DND-41 (cell line): Measurements from ENCODE around the gene NUDT4.
"Not testable (repeated sequence)": the region's sequence is repeated elsewhere in the genome, so short reads cannot be mapped to it uniquely, and the experiment has no call there.

ENCODE experiments used
- CTCF ChIP-seq: IDR thresholded peaks from 2 replicates; pipeline ENCODE4 v1.5.1; 2012; ENCODE audit warnings: borderline replicate concordance, low read length, moderate library complexity, mild to moderate bottlenecking; ENCODE audit not compliant: poor library complexity, severe bottlenecking; ENCODE audit errors: extremely low read depth
- EZH2 ChIP-seq: IDR thresholded peaks from 3 replicates; pipeline ENCODE4 v1.6.1; 2012; ENCODE audit warnings: borderline replicate concordance, low read depth, mild to moderate bottlenecking, moderate library complexity, low read length, inconsistent platforms; ENCODE audit not compliant: severe bottlenecking

GRCh38 chr12:93411060-93411459, 33.3 kb downstream of the NUDT4 start:
- TF ChIP-seq CTCF, EZH2: not testable (repeated sequence)
